Activated T-cell treated with anti-CD3 and anti-CD28 coated beads for 24 hours (primary cell): Measurements from ENCODE around the gene ERC1.
"Not testable (repeated sequence)": the region's sequence is repeated elsewhere in the genome, so short reads cannot be mapped to it uniquely, and the experiment has no call there.

Source experiments
- DNase-seq: peaks from one replicate; pipeline ENCODE4 v3.0.0-alpha.2; 2020; ENCODE audit warnings: low read depth

ERC1 gene

DNA sequence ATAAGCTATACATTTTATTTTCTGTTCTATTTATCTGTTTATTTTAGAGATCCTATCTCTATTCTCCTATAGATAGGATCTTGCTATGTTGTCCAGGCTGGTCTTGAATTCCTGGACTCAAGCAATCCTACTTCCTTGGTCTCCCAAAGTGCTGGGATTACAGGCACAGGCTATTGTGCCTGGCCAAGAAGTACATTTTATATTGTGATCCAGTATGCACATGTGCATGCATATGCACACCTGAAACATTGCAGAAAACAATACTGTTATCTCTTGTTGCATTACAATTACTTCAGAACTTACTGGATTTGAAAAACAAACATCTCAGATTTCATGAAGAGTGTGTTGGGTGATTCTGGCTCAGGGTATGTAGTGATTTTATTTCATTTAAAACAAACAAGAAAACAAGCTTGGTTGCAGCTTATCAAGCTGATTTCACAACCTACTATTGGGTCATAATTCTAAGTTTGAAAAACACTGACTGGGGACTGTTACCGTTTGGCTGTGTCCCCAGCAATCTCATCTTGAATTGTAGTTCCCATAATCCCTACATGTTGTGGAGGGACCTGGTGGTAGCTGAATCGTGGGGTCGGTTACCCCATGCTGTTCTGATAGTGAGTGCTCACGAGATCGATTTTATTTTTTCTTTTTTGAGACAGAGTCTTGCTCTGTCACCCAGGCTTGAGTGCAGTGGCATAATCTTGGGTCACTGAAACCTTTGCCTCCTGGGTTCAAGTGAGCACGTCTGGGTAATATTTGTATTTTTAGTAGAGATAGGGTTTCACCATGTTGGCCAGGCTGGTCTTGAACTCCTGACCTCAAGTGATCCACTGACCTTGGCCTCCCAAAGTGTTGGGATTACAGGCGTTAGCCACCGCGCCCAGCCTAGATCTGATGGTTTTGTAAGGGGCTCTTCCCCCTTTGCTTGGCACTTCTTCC lies 31.3 kb downstream of the ERC1 start:
- DNase-seq = no peak

GRCh38 chr12:1030779-1031178 lies 39.8 kb downstream of the ERC1 start:
- no peak for DNase-seq

DNA sequence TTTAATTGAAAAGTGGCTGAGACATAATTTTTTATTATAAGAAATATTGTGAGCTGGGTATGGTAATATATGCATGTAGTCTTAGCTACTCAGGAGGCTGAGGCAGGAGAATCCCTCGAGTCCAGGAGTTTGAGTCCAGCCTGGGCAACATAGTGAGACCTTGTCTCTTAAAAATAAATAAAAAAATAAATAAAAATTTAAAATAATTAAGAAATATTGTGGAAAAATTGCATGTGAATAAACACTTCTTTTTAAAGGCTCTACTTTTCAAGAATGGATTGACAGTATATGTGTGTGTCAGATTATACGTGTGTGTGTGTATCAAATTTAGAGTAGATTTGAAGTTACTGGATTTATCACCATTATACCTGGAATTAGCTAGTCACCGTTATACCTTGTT lies 43.2 kb downstream of the ERC1 start:
- no peak for DNase-seq

DNA sequence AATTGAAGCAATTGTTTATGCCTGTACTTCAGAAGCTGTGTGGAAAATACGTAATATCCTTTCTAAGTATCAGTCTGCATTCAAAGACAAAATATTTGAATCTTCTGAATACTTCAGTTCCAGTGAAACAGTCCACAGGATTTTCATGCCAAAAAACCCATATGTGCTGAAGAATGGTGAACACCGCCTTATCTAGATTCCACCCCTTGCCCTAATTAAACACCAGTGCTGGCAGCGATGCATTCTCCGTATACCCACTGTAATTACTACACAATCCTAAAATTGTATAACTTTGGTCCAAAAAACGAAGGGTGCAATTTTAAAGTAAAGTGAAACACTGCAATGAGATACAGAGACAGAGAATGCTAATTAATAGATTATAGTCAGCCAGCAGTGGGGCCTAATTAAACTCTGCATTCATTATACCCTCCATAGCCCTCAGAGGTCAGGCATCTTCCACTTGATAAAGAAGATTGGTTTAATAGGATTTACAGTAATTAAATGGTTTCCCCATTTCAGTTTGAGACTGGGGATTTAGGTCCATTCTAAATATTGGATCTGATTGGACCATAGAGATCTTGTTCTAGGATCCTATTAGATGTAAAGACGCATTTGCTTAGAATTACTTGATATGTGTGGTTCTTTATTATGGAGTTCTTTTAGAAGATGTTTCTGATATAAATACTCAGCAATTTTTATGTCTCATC lies 43.9 kb downstream of the ERC1 start:
- DNase-seq = no peak

DNA sequence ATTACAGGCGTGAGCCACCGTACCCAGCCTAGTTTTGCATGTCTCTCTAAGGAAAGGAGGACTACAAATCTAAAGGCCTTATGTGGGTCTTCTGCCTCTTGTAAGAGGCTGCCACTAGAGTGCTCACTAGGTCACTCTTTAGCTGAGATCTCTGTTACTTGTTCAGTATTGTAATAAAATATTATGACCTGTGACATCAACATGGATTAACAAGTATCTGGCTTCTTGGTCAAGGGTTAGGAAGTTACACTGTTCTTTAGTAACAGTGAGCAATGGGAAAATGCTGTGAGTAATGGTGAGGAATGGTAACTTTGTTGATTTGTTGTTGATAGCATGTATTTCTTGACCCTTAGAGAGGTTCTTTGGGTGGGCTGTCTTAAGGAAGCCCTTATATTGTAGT lies 50.5 kb downstream of the ERC1 start:
- DNase-seq = no peak

DNA sequence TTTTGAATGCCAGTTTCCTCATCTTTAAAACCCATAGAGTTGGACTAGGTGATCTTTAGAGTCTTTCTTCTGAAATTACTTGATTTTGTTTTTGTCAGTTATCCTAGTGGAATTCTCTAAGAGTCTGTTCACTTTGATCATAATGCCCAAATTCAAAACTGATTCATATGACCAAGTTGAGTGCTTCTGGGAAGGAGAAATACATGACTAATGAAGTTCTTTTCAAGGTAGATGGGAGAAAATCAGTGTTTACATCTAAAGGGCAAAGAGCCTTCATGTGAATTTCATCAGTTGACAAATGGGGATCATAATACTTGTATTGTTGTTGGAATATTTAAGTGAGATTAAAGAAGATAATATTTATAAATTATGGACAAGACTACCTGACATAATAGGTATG lies 53.2 kb downstream of the ERC1 start:
- DNase-seq = no peak

DNA sequence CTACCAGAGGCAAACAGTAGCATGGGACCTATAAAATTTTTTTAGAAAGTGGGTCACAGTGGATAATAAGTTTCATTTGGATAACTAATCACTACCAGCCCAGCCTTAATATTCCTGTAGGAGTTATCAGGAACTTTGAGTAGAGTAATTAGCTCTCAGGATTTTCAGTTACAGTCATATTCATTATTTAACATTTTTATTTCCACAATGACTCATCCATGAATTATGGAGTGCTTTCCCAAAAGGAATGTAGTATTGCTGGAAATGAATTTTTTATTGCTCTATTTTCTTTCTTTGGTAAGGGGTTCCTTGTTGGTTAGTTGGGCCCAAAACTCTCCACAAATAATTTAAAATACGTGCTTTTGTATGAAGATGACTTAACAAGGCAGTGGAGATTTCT lies 53.7 kb downstream of the ERC1 start:
- no peak for DNase-seq

DNA sequence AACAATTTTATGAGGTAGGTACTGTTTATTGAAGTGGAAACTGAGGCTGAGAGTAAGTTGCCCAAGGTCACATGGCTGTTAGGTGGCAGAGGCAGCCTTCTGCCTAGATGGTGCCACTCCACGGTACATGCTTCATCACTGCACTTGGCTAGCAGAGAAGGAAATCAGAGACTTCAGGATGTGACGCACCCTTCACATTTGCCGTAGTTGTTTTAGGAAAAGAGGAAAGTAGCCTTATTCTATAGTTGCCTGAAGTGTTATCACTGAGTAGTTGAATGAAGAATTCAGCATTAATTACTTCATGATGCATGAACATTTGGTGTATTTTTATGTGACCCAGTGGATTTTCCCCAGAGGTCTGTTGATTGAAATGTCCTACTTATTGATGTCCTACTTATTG lies 55.7 kb downstream of the ERC1 start:
- DNase-seq = no peak

DNA sequence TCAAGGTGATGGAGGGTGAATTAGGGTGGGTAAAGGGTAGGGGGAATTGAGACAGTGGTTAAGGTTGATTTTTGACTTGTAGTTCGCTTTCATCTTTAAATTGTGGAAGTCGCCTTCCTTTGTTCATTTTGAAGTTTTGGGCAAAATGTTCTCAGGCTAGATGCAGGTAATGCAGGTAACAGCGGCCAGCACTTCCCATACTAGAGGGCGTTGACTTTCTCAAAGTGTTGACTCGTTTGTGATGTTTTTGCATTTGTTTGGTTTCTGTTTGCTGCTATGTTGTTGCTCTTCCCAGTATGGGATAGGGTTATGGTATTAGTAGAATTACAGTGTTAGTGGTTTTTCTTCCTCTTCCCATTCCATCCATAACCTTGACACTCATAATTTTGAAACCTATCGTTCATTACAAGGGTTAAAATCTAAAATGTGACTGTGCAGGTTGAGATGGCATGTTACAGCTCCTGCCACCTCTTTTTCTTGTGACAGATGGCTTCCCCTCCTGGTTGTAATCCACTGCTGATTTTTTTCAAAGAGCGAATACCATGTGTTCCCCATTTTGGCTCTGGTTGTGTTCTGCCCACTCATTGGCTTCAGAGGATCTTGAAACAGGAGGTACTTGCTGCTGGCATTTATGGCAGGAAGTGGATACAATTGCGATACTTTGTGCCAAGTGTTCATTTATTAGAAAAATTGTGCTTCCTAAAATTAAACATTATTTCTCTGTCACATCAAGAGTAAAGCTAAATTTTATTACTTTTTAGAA lies 57.1 kb downstream of the ERC1 start:
- DNase-seq = no peak

GRCh38 chr12:1050059-1050707 lies 59.2 kb downstream of the ERC1 start:
- no peak for DNase-seq

GRCh38 chr12:1051672-1052071 lies 60.6 kb downstream of the ERC1 start:
- DNase-seq = not testable (repeated sequence)

DNA sequence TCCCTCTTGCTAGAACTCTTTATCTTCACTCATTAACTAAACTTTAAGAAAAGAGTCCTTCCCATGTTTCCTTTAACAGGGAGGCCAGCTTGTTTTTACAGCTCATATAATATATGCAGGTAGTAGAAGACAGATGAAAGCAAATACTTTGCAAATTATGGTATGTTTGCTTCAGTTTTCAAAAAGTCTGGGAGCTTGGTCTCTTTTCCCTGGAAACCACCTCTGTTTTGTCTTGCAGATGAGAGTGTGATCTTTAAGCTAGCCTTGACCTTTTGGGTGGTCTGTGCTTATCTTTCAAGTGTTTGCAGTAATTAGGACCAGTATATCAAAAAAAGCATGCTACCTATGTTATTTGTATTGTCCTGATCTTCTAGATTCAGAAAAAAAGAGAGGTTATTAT lies 62.7 kb downstream of the ERC1 start:
- DNase-seq = no peak

GRCh38 chr12:1054117-1054870 lies 63.3 kb downstream of the ERC1 start:
- no peak for DNase-seq

- DNase-seq = no peak
Observed at GRCh38 chr12:1056390-1056789, 65.4 kb downstream of the ERC1 start.

GRCh38 chr12:1058423-1058822 lies 67.4 kb downstream of the ERC1 start:
- DNase-seq = no peak

- DNase-seq = no peak
Observed at GRCh38 chr12:1059162-1059561, 68.1 kb downstream of the ERC1 start.

DNA sequence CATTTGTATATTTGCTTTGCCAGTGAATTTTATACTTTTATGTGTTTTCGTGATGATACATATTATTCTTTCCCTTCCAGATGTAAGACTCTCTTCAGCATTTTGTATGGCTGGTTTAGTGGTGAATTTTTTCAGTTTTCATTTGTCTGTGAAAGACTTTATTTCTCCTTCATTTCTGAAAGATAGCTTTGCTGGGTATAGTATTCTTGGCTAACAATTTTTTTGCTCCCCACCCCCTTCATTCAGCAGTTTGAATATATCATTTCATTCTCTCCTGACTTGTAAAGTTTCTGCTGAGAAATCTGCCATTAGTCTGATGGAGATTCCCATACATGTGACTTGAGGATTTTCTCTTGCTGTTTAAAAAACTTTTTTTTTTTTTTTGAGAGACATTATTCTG lies 72.8 kb downstream of the ERC1 start:
- no peak for DNase-seq

GRCh38 chr12:1064317-1064716 lies 73.3 kb downstream of the ERC1 start:
- DNase-seq = no peak

DNA sequence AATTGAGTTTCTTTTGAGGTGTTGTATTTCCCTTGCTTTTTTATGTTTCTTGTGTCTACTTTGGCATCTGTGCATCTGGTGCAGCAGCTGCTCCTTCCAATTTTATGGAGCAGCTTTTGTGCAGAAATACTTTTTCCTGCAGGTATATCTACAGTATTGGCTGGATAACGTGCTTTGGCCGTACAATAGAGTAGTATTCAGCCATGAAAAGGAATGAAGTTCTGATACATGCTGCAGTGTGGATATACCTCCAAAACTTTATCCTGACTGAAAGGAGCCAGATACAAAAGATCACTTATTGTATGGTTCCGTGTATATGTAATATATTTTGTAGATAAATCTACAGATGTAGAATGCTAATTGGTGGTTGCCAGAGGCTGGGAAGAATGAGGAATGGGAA lies 74.6 kb downstream of the ERC1 start:
- no peak for DNase-seq

DNA sequence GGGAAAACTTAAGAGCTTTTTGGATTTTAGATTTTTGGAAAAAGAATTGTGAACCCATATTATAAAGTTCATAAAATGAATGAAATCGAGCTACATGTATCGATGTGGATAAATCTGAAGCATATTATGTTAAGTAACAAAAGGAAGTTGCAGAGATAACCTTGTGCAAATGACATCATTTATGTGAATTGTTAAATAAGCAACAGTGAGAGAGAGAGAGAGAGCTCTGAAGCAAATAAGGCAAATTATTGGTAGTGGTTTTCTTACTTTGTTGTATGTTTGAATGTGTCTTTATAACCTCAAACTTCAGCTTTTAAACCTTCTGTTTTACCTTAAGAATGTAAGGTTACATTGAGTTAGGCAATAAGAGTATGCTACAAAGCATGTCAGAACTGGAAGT lies 78.8 kb downstream of the ERC1 start:
- no peak for DNase-seq

DNA sequence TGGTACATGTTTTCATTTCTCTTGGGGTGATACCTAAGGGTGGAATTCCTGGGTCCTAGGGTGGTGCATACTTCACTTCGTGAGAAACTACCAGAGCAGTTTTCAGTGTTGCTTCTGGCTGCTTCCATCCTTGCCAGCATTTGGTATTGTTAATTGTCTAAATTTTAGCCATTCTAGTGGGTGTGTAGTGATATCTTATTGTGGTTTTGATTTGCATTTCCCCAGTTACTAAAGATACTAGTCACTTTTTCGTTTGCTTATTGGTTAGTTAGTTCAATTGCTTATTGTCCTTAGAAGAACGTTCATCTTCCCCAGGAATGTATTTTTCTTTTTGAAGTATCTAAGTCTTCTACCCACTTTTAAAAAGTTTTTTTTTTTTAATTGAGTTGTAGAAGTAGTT lies 80.2 kb downstream of the ERC1 start:
- no peak for DNase-seq

DNA sequence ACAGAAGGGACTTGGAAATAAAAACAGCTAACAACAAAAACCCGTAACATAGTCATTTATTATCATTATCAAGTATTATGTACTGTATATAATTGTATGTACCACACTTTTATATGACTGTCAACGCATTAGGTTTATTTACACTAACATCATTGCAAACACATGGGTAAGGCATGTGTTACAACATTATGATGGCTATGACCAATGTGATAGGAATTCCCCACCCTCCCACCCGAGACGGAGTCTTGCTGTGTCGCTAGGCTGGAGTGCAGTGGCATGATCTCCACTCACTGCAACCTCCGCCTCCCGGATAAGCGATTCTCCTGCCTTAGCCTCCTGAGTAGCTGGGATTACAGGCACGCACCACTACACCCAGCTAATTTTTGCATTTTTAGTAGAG lies 82.6 kb downstream of the ERC1 start:
- DNase-seq = no peak
